Measurements from ENCODE around the gene CADPS2.
"Not testable (repeated sequence)": the region's sequence is repeated elsewhere in the genome, so short reads cannot be mapped to it uniquely, and the experiment has no call there.

The CADPS2 gene

GRCh38 chr7:122290476-122290875 is 595.8 kb downstream of the CADPS2 start:
- Histone ChIP-seq H3K18ac (ENCODE audit: low read length) (no peak overlapping the region), H3K9me3 (replicated peaks in 1 of 2; ENCODE audit: control insufficient read depth in 2 of 2, insufficient read depth in 1 of 2, low read depth in 1 of 2, low read length in 2 of 2) (peaks cover 0 to 5% of the 10 kb centered on the region in 2 donors), H3K36me3 (replicated peaks in 1 of 2; ENCODE audit: control insufficient read depth in 2 of 2, insufficient read depth in 2 of 2, low read length in 2 of 2) (no peaks in the 10 kb centered on the region), H2BK120ac (ENCODE audit: low read depth, low read length) (no peak overlapping the region), H3K4ac (ENCODE audit: low read length) (no peak overlapping the region), H2AK5ac (ENCODE audit: low read depth, low read length) (no peak overlapping the region), H3K4me3 (ENCODE audit: low read length in 2 of 2) (no peak overlapping the region), H3K9ac (ENCODE audit: low read depth, low read length, poor library complexity) (no peak overlapping the region), H2BK15ac (ENCODE audit: low read length) (no peak overlapping the region), H2BK12ac (ENCODE audit: low read length) (no peak overlapping the region), H3K4me2 (ENCODE audit: insufficient read depth, low read length, poor library complexity, severe bottlenecking) (no peak overlapping the region), H4K8ac (ENCODE audit: low read depth, low read length) (no peak overlapping the region), H2AFZ (ENCODE audit: low read length) (no peak overlapping the region), H3K79me1 (ENCODE audit: low read depth, low read length) (no peaks in the 10 kb centered on the region), H3K14ac (ENCODE audit: low read length) (no peak overlapping the region), H3K23ac (ENCODE audit: low read depth, low read length, poor library complexity) (no peak overlapping the region), H3K4me1 (ENCODE audit: control insufficient read depth in 2 of 2, insufficient read depth in 1 of 2, low read depth in 1 of 2, low read length in 2 of 2) (no peaks in the 10 kb centered on the region), H3K27ac (replicated peaks; ENCODE audit: low read length) (no peak overlapping the region), H2BK5ac (ENCODE audit: low read length) (no peak overlapping the region), H4K91ac (ENCODE audit: low read depth, low read length, poor library complexity) (no peak overlapping the region), H3K27me3 (ENCODE audit: control insufficient read depth in 3 of 3, insufficient read depth in 3 of 3, low read depth in 1 of 3, low read length in 3 of 3) (peaks cover 0 to 15% (median 0%) of the 10 kb centered on the region in 3 experiments)
- no peak for DNase-seq (ENCODE audit: low spot score)
- WGBS, 2 donors (ENCODE audit: extremely low coverage in 2 of 2, insufficient read length in 2 of 2, insufficient replicate concordance in 1 of 2) = no CpG with 5 or more reads among the region's 1 CpG

- Histone ChIP-seq H3K27me3 (ENCODE audit: control insufficient read depth in 3 of 3, insufficient read depth in 3 of 3, low read depth in 1 of 3, low read length in 3 of 3) (peaks cover 0 to 7% (median 0%) of the 10 kb centered on the region in 3 experiments), H3K4me3 (ENCODE audit: low read length in 2 of 2) (no peak overlapping the region), H3K18ac (ENCODE audit: low read length) (no peak overlapping the region), H4K8ac (ENCODE audit: low read depth, low read length) (no peak overlapping the region), H3K79me1 (ENCODE audit: low read depth, low read length) (no peaks in the 10 kb centered on the region), H3K4me1 (ENCODE audit: control insufficient read depth in 2 of 2, insufficient read depth in 1 of 2, low read depth in 1 of 2, low read length in 2 of 2) (no peaks in the 10 kb centered on the region), H2BK12ac (ENCODE audit: low read length) (no peak overlapping the region), H3K23ac (ENCODE audit: low read depth, low read length, poor library complexity) (no peak overlapping the region), H3K36me3 (replicated peaks in 1 of 2; ENCODE audit: control insufficient read depth in 2 of 2, insufficient read depth in 2 of 2, low read length in 2 of 2) (no peaks in the 10 kb centered on the region), H2BK15ac (ENCODE audit: low read length) (no peak overlapping the region), H2BK120ac (ENCODE audit: low read depth, low read length) (no peak overlapping the region), H2AFZ (ENCODE audit: low read length) (no peak overlapping the region), H3K4ac (ENCODE audit: low read length) (no peak overlapping the region), H2AK5ac (ENCODE audit: low read depth, low read length) (no peak overlapping the region), H3K9ac (ENCODE audit: low read depth, low read length, poor library complexity) (no peak overlapping the region), H3K4me2 (ENCODE audit: insufficient read depth, low read length, poor library complexity, severe bottlenecking) (no peak overlapping the region), H3K9me3 (replicated peaks in 1 of 2; ENCODE audit: control insufficient read depth in 2 of 2, insufficient read depth in 1 of 2, low read depth in 1 of 2, low read length in 2 of 2) (peaks cover 0 to 5% of the 10 kb centered on the region in 2 donors), H3K27ac (replicated peaks; ENCODE audit: low read length) (no peak overlapping the region), H2BK5ac (ENCODE audit: low read length) (no peak overlapping the region), H4K91ac (ENCODE audit: low read depth, low read length, poor library complexity) (no peak overlapping the region), H3K14ac (ENCODE audit: low read length) (no peak overlapping the region)
- WGBS, 2 donors (ENCODE audit: extremely low coverage in 2 of 2, insufficient read length in 2 of 2, insufficient replicate concordance in 1 of 2) = no CpG with 5 or more reads among the region's 1 CpG
- DNase-seq (ENCODE audit: low spot score) = no peak
These were observed 596.8 kb downstream of the CADPS2 start for GRCh38 chr7:122289426-122289825.

- not testable (repeated sequence) for H3K14ac ChIP-seq (ENCODE audit: low read length); H3K9ac ChIP-seq (ENCODE audit: low read depth, low read length, poor library complexity); H4K8ac ChIP-seq (ENCODE audit: low read depth, low read length); H3K27me3 ChIP-seq (ENCODE audit: control insufficient read depth in 3 of 3, insufficient read depth in 3 of 3, low read depth in 1 of 3, low read length in 3 of 3); H3K4me3 ChIP-seq (ENCODE audit: low read length in 2 of 2); H3K36me3 ChIP-seq (replicated peaks in 1 of 2; ENCODE audit: control insufficient read depth in 2 of 2, insufficient read depth in 2 of 2, low read length in 2 of 2); H2AFZ ChIP-seq (ENCODE audit: low read length); H3K4me1 ChIP-seq (ENCODE audit: control insufficient read depth in 2 of 2, insufficient read depth in 1 of 2, low read depth in 1 of 2, low read length in 2 of 2); H2BK12ac ChIP-seq (ENCODE audit: low read length); H4K91ac ChIP-seq (ENCODE audit: low read depth, low read length, poor library complexity); DNase-seq (ENCODE audit: low spot score); H2BK15ac ChIP-seq (ENCODE audit: low read length); H3K9me3 ChIP-seq (replicated peaks in 1 of 2; ENCODE audit: control insufficient read depth in 2 of 2, insufficient read depth in 1 of 2, low read depth in 1 of 2, low read length in 2 of 2); H3K18ac ChIP-seq (ENCODE audit: low read length); H2AK5ac ChIP-seq (ENCODE audit: low read depth, low read length); H3K4ac ChIP-seq (ENCODE audit: low read length); H2BK120ac ChIP-seq (ENCODE audit: low read depth, low read length); H3K27ac ChIP-seq (replicated peaks; ENCODE audit: low read length); H3K23ac ChIP-seq (ENCODE audit: low read depth, low read length, poor library complexity); H2BK5ac ChIP-seq (ENCODE audit: low read length); H3K79me1 ChIP-seq (ENCODE audit: low read depth, low read length)
- H3K4me2 ChIP-seq (ENCODE audit: insufficient read depth, low read length, poor library complexity, severe bottlenecking) = peak overlapping the region; percentile 25
- no CpG with 5 or more reads among the region's 24 CpGs for WGBS, 2 donors (ENCODE audit: extremely low coverage in 2 of 2, insufficient read length in 2 of 2, insufficient replicate concordance in 1 of 2)
These were observed 601.7 kb downstream of the CADPS2 start for GRCh38 chr7:122284608-122285007.

GRCh38 chr7:122273117-122273516 is 613.1 kb downstream of the CADPS2 start:
- Histone ChIP-seq H3K23ac (ENCODE audit: low read depth, low read length, poor library complexity) (no peak overlapping the region), H3K4ac (ENCODE audit: low read length) (no peak overlapping the region)
- no peak for DNase-seq (ENCODE audit: low spot score)

More at GRCh38 chr7:122273117-122273516, 613.1 kb downstream of the CADPS2 start:
- H3K14ac ChIP-seq (ENCODE audit: low read length) = no peak overlapping the region
- no peak overlapping the region for H2AFZ ChIP-seq (ENCODE audit: low read length)
- H3K9ac ChIP-seq (ENCODE audit: low read depth, low read length, poor library complexity) = no peak overlapping the region
- peaks cover 0 to 2% of the 10 kb centered on the region in 2 donors for H3K4me1 ChIP-seq (ENCODE audit: control insufficient read depth in 2 of 2, insufficient read depth in 1 of 2, low read depth in 1 of 2, low read length in 2 of 2)
- H3K9me3 ChIP-seq (replicated peaks in 1 of 2; ENCODE audit: control insufficient read depth in 2 of 2, insufficient read depth in 1 of 2, low read depth in 1 of 2, low read length in 2 of 2) = peaks cover 0 to 2% of the 10 kb centered on the region in 2 donors
- no peak overlapping the region for H2BK12ac ChIP-seq (ENCODE audit: low read length)
- no peaks in the 10 kb centered on the region for H3K79me1 ChIP-seq (ENCODE audit: low read depth, low read length)
- no peak overlapping the region for H4K8ac ChIP-seq (ENCODE audit: low read depth, low read length)
- H3K18ac ChIP-seq (ENCODE audit: low read length) = no peak overlapping the region
- H2BK15ac ChIP-seq (ENCODE audit: low read length) = no peak overlapping the region
- no peak overlapping the region for H3K4me2 ChIP-seq (ENCODE audit: insufficient read depth, low read length, poor library complexity, severe bottlenecking)
- no CpG with 5 or more reads among the region's 2 CpGs for WGBS, 2 donors (ENCODE audit: extremely low coverage in 2 of 2, insufficient read length in 2 of 2, insufficient replicate concordance in 1 of 2)
- no peak overlapping the region for H2BK120ac ChIP-seq (ENCODE audit: low read depth, low read length)
- no peaks in the 10 kb centered on the region for H3K36me3 ChIP-seq (replicated peaks in 1 of 2; ENCODE audit: control insufficient read depth in 2 of 2, insufficient read depth in 2 of 2, low read length in 2 of 2)
- H3K27me3 ChIP-seq (ENCODE audit: control insufficient read depth in 3 of 3, insufficient read depth in 3 of 3, low read depth in 1 of 3, low read length in 3 of 3) = peaks cover 0 to 6% (median 0%) of the 10 kb centered on the region in 3 experiments
- H4K91ac ChIP-seq (ENCODE audit: low read depth, low read length, poor library complexity) = no peak overlapping the region
- H2AK5ac ChIP-seq (ENCODE audit: low read depth, low read length) = no peak overlapping the region
- no peak overlapping the region for H2BK5ac ChIP-seq (ENCODE audit: low read length)
- no peak overlapping the region for H3K27ac ChIP-seq (replicated peaks; ENCODE audit: low read length)
- H3K4me3 ChIP-seq (ENCODE audit: low read length in 2 of 2) = no peak overlapping the region
